HL-60 (cell line): ENCODE measurements around the gene CADM4.
"Not testable (repeated sequence)": the region's sequence is repeated elsewhere in the genome, so short reads cannot be mapped to it uniquely, and the experiment has no call there.

Source experiments
- CTCF ChIP-seq: IDR thresholded peaks from one replicate; pipeline ENCODE4 v1.5.1; 2011; ENCODE audit warnings: low read length, control low read depth, inconsistent platforms; ENCODE audit not compliant: insufficient read depth
- REST ChIP-seq: IDR thresholded peaks from 2 replicates; pipeline ENCODE4 v1.6.1; 2012; ENCODE audit warnings: low read depth; ENCODE audit not compliant: insufficient replicate concordance

GRCh38 chr19:43650276-43650675, 10.6 kb upstream of the CADM4 start:
- TF ChIP-seq CTCF, REST: not testable (repeated sequence)
